Osteoblast (primary cell): ENCODE measurements around the gene LRRIQ1. TPM values are rescaled to one million over a fixed set of nuclear protein-coding genes. Genes with fewer than 3 reads are reported as not detected.

ENCODE experiments used
- DNase-seq: peaks from one replicate; pipeline ENCODE4 v3.0.0; 2011; ENCODE audit warnings: low spot score, mixed read lengths; ENCODE audit not compliant: insufficient read length; ENCODE audit errors: missing footprints
- H2AFZ ChIP-seq: 2 replicates; pipeline ENCODE4 v1.6.0; 2011; ENCODE audit warnings: mild to moderate bottlenecking, low read length
- H3K27ac ChIP-seq: 2 replicates; pipeline ENCODE4 v1.5.1; 2011; ENCODE audit warnings: mild to moderate bottlenecking, low read depth, low read length, moderate library complexity
- H3K27me3 ChIP-seq: 2 replicates; pipeline ENCODE4 v1.6.0; 2012; ENCODE audit warnings: mild to moderate bottlenecking, control low read depth, inconsistent platforms, low read length, moderate library complexity; ENCODE audit not compliant: insufficient read depth
- H3K36me3 ChIP-seq: 2 replicates; pipeline ENCODE4 v1.5.1; 2011; ENCODE audit warnings: mild to moderate bottlenecking, low read length, control low read depth, moderate library complexity; ENCODE audit not compliant: insufficient read depth
- H3K4me1 ChIP-seq: 2 replicates; pipeline ENCODE4 v1.5.1; 2011; ENCODE audit warnings: mild to moderate bottlenecking, low read length, control low read depth, moderate library complexity; ENCODE audit not compliant: insufficient read depth
- H3K4me2 ChIP-seq: 2 replicates; pipeline ENCODE4 v1.6.0; 2011; ENCODE audit warnings: mild to moderate bottlenecking, low read length; ENCODE audit not compliant: insufficient read depth
- H3K4me3 ChIP-seq: fragments of 200-600 bp; sonication (generic); 3 replicates; pipeline ENCODE4 v1.5.1; 2012; ENCODE audit warnings: mild to moderate bottlenecking, low read length, inconsistent platforms; ENCODE audit not compliant: insufficient read depth
- H3K79me2 ChIP-seq: 2 replicates; pipeline ENCODE4 v1.6.0; 2012; ENCODE audit warnings: mild to moderate bottlenecking, low read length, control low read depth, inconsistent platforms; ENCODE audit not compliant: insufficient read depth
- H3K9me3 ChIP-seq: 2 replicates; pipeline ENCODE4 v1.5.1; 2011; ENCODE audit warnings: low read depth, low read length, control low read depth
- H4K20me1 ChIP-seq: 2 replicates; pipeline ENCODE4 v1.6.0; 2012; ENCODE audit warnings: mild to moderate bottlenecking, low read length, control low read depth; ENCODE audit not compliant: insufficient read depth
- total RNA-seq: library from RNA; depleted of rRNA; stranded (reverse); fragments of >200 nt; gene quantifications from 2 replicates; pipeline ENCODE4 v1.2.3, GENCODE V29; 2012
- TF ChIP-seq, protein P1 (sequence below): IDR thresholded peaks from 2 replicates; pipeline ENCODE4 v1.5.1; 2011; ENCODE audit warnings: mild to moderate bottlenecking, low read depth, low read length, moderate library complexity; ENCODE audit errors: extremely low read depth

The LRRIQ1 gene
- total RNA-seq, 1 donor = not detected

DNA sequence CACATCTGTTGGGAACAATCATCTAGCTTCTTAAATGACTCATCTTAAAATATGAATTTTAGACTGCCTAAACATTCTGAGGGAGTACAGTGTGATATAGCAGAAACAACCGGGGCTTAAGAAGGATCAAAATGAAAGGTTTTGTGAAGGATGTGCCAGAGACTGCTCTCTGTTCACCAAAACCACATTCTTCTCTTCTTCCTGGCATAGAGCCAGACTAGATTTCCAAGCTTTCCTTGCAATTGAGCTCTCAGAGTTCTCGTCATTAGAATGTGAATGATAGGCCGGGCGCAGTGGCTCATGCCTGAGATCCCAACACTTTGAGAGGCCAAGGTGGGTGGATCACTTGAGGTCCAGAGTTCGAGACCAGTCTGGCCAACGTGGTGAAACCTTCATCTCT lies 94.5 kb downstream of the LRRIQ1 start:
- H4K20me1 ChIP-seq = no peaks in the 10 kb centered on the region
- no peaks in the 10 kb centered on the region for H3K9me3 ChIP-seq
- DNase-seq = no peak
- no peak overlapping the region for H3K4me3 ChIP-seq
- no peaks in the 10 kb centered on the region for H3K4me1 ChIP-seq
- H3K4me2 ChIP-seq = no peak overlapping the region
- no peak overlapping the region for H3K27ac ChIP-seq
- no peaks in the 10 kb centered on the region for H3K36me3 ChIP-seq
- no peaks in the 10 kb centered on the region for H3K27me3 ChIP-seq
- TF ChIP-seq, protein P1, sequence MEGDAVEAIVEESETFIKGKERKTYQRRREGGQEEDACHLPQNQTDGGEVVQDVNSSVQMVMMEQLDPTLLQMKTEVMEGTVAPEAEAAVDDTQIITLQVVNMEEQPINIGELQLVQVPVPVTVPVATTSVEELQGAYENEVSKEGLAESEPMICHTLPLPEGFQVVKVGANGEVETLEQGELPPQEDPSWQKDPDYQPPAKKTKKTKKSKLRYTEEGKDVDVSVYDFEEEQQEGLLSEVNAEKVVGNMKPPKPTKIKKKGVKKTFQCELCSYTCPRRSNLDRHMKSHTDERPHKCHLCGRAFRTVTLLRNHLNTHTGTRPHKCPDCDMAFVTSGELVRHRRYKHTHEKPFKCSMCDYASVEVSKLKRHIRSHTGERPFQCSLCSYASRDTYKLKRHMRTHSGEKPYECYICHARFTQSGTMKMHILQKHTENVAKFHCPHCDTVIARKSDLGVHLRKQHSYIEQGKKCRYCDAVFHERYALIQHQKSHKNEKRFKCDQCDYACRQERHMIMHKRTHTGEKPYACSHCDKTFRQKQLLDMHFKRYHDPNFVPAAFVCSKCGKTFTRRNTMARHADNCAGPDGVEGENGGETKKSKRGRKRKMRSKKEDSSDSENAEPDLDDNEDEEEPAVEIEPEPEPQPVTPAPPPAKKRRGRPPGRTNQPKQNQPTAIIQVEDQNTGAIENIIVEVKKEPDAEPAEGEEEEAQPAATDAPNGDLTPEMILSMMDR = no peak
- no peaks in the 10 kb centered on the region for H3K79me2 ChIP-seq
- no peak overlapping the region for H2AFZ ChIP-seq

DNA sequence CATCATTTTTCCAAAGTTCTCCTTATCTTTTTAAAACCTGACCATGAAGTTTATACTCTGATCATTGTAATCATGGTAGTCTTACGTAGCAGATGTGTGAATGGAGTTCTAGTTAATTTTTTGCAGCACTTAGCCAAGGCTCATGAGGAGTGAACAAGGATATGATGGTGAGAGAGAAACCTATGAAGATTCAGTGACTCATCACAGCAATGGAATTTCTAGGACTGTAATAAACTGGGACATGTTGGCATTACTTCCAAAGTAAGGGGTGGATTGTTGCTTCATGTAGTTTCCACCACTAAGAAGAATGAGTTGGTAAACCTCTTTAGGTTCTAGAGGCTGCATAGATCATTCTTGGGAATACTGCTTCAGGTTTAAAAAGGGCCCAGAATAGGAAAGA lies 102.7 kb downstream of the LRRIQ1 start:
- no peaks in the 10 kb centered on the region for H3K27me3 ChIP-seq
- no peak for DNase-seq
- no peaks in the 10 kb centered on the region for H3K79me2 ChIP-seq
- no peak overlapping the region for H2AFZ ChIP-seq
- H3K27ac ChIP-seq = no peak overlapping the region
- no peaks in the 10 kb centered on the region for H3K9me3 ChIP-seq
- no peaks in the 10 kb centered on the region for H3K36me3 ChIP-seq
- no peak overlapping the region for H3K4me3 ChIP-seq
- no peak overlapping the region for H3K4me2 ChIP-seq
- H4K20me1 ChIP-seq = no peaks in the 10 kb centered on the region
- TF ChIP-seq, protein P1 = no peak
- H3K4me1 ChIP-seq = no peaks in the 10 kb centered on the region

DNA sequence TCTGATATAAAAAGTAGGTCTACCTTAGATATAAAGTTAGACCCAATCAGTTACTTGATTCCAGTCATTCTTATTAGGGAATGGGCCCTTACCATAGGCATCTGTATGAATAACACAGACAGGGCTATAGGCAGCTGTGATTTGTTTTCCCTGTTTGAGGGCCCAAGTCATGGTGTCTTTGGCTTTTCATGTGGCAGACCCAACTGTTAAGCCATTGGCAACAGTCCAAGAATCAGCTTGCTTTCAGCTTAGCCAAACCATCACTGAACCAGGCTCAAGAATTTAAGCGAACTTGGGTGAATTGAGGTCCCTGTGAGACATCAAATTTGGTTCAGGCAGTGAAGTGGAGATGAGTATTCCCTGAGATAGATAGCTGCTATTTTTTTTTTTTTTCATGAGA lies 111.2 kb downstream of the LRRIQ1 start:
- H2AFZ ChIP-seq = no peak overlapping the region
- H3K27me3 ChIP-seq = no peaks in the 10 kb centered on the region
- DNase-seq = no peak
- H3K9me3 ChIP-seq = no peaks in the 10 kb centered on the region
- no peaks in the 10 kb centered on the region for H3K79me2 ChIP-seq
- H3K36me3 ChIP-seq = no peaks in the 10 kb centered on the region
- no peaks in the 10 kb centered on the region for H4K20me1 ChIP-seq
- no peak overlapping the region for H3K4me3 ChIP-seq
- no peak overlapping the region for H3K27ac ChIP-seq
- H3K4me1 ChIP-seq = no peaks in the 10 kb centered on the region
- no peak overlapping the region for H3K4me2 ChIP-seq
- TF ChIP-seq, protein P1 = no peak

DNA sequence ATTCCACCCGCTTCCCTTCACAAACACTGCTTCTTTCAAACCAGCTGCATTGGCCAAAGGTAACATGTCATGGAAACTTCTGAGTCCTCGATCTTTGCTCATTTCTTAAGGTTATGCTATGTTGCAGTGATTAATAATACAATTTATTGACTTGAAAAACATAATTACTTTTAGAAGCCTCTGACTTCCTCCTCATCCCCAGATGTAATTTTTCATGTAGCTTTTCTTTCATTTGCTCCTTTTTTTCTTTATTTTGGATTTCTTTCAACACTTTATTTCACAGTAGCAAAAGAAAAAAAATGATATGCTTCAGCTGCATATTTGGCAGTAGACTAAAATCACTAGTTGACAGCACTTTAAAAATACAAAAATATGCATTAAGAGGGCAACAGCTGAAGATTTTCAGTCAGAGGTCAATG lies 116.2 kb downstream of the LRRIQ1 start:
- Histone ChIP-seq H4K20me1 (no peaks in the 10 kb centered on the region), H3K79me2 (no peaks in the 10 kb centered on the region), H3K9me3 (no peaks in the 10 kb centered on the region), H3K4me3 (no peak overlapping the region), H3K27ac (no peak overlapping the region), H2AFZ (no peak overlapping the region), H3K4me2 (no peak overlapping the region), H3K36me3 (no peaks in the 10 kb centered on the region), H3K4me1 (no peaks in the 10 kb centered on the region), H3K27me3 (no peaks in the 10 kb centered on the region)
- no peak for DNase-seq
- TF ChIP-seq, protein P1 = no peak
